ENCODE data around the gene MSI2.

Gene MSI2

GRCh38 chr17:57713140-57713539 lies 456.8 kb downstream of the MSI2 start:
- no peak for DNase-seq

DNA sequence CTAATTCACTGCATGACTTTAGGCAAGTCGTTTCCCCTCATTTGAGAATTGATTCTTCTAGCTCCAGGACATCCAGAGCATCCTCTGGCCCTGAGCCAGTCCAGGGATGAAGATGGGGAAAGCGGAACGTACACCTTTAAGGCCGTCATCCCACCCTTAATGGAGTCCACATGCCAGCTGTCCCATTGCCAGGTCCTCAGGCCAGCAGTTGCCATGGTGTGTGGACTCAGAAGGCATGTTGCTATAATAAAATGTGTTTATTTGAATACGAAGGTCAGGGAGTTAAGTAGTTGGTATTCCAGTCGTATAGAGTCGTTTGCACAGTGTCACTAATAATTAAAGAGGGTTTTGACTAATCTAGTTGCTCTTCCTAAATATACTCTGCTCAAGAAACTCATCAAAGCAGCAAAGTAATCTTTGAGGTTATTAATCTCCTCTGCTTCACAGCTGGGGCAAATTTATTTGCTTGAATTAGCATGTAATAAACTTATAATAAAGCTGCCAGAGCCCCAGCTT lies 458.4 kb downstream of the MSI2 start:
- DNase-seq, result no peak

GRCh38 chr17:57715981-57716380 lies 459.7 kb downstream of the MSI2 start:
- no peak for DNase-seq

DNA sequence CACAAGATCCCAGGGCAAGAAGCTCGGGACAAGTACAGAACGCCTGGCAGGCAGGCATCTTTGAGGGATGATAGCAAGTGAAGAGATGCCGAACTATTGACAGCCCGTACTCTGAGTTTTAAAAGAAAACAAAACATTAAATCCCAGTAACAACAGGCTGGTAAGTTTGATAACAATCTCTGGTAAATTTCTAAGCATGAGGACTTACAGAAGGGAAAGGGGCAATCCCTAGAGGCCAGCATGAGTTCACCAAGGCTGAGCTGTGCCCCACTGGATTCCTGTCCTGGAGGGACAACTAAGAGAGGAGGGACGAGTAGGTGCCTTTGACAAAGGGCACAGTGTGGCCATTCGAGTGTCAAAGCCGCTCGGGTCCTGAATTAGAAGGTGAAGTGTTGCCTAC lies 462.6 kb downstream of the MSI2 start:
- no peak for DNase-seq

- no peak for DNase-seq
These were observed 464.2 kb downstream of the MSI2 start for GRCh38 chr17:57720386-57721035.

DNA sequence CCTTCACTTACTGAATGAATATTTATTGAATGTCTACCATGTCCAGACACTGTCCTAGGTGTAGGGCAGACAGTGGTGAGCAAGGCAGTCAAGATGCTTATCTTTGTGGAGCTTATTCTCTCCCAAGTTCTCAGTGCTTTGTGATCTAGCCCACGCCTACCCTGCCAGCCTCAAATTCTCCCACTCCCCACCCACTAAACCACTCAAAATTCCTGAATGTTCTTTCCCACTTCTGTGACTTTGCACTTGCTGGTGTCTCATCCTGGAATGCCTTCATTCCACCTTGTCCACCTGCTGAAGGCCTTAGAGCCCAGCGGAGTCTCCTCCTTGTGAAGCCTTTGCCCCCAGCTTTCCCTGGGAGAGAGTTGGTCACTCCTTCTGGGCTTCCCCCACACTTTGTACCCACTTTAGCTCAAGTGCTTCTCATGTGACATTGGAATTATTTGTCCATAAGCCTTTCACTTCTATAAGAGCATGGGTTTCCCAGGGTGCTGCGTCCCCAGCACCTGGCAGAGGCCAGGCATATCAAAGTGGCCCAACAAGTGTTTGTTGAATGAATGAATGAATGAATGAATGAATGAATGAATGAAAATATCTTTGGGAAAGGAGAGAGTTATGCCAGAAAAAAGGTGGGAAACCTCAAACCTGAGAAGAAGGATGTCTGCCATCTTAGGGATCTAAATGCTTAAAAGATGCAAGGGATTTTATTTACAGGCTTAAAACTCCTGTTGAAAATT lies 465.8 kb downstream of the MSI2 start:
- no peak for DNase-seq

DNA sequence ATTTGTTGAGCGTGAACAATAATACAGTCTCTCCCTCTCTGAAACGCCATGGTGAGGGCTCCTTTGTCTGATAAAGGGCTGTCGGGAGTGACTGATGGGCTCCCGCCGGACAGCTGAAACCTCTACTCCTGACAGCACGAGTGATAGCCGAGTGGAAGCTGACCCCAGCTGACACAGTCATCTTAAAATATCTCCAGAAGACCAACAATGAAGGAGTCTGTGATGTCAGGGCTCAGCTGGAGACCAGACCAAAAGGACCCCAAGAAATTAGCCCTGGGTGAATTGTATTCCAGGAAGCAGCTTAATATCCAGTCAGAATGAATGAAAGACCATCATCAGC lies 466.4 kb downstream of the MSI2 start:
- DNase-seq, result no peak

- DNase-seq, result no peak
These were observed 467.2 kb downstream of the MSI2 start for GRCh38 chr17:57723427-57724025.

- no peak for DNase-seq
These were observed 467.9 kb downstream of the MSI2 start for GRCh38 chr17:57724026-57724728.

GRCh38 chr17:57724729-57725125 lies 468.4 kb downstream of the MSI2 start:
- DNase-seq, result no peak

DNA sequence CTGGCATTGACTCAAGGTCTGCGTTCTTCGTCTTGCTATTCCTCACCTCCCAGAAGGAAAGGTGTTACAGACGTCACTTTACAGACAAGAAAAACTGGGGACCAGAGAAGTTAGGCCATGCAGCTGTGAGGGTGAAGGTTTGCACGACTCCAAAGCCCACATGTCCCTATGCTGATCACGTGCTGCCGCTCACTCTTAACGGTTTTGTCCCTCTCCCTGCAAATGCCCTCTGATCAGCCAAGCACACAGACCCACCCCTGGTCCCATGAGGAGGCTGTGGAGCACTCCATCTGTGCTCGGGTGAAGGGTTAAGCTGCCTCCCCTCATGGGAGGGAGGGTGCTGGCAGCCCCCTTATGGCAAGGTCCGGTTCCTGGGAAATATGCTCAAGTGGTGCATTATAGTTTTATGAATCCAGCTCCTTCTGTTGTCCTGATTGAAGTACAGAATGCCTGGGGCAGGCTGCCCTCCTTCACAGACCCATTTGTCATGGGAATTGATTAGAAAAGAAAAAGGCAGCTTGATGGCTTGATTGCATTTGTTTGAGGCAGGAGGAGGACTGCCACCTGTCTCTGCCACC lies 470.0 kb downstream of the MSI2 start:
- DNase-seq, result no peak

GRCh38 chr17:57726838-57727237 lies 470.5 kb downstream of the MSI2 start:
- no peak for DNase-seq

- no peak for DNase-seq
These were observed 471.4 kb downstream of the MSI2 start for GRCh38 chr17:57727630-57728175.

DNA sequence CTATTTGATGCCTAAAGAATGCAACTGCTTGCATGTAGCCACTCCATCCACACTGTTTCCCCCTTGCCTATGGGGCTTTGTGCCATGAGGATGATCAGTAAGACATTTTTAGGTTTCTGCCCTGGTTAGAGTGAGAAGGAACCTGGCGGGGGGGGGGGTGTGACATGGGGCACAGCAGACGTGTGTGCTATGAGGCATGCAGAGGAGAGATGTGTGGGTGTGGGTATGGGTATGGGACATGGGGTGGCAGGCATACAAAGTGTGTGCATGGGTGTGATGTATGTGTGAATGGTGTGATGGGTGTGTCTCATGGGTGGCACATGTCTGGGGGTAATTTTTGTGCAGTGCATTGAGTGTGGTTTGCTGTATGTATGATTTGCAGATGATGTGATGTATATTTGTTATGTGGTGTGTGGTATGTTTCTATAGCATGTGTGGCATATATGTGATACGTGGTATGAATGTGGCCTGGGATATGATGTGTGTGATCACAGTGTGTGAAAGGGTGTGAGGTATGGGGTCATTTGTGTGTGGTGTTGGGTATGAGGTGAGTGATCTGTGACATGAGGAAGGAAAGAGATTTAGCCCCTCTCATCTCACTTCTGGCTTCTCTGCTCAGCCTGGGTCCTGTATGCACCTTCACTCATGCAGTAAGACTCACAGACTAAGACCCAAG lies 473.8 kb downstream of the MSI2 start:
- DNase-seq, result no peak

DNA sequence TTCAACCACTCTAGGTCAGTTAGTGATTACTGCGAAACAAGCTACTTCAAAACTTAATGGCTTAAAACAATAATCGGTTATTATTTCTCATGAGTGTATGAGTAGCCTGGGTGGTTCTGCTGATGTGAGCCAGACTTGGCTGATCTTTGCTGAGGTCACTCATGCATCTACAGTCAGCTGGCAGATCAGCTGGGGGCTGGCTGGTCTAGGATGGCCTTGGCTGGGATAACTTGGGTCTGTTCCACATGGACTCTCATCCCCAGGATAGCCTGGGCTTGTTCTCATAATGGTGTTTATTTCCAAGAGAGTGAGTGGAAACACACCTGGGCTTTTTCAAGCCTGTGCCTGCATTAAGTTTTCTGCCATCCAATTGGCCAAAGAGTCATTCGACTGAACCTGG lies 475.7 kb downstream of the MSI2 start:
- DNase-seq, result no peak

DNA sequence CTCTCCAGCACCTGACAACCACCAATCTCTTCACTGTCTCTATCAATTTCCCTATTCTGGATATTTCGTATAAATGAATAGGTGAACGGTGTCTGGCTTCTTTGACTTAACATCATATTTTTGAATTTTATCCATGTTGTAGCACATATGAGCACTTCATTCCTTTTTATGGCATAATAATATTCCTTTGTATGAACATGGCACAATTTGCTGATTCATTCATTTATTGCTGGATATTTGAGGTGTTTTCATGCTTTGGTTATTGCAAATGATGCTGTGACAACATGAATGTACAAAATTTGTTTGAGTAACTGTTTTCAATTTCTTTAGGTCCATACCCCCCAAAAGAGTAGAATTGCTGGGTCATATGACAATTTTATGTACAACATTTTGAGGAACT lies 476.8 kb downstream of the MSI2 start:
- DNase-seq, result no peak

All from activated gamma-delta T cell treated with Interleukin-2 at 50 U/mL for 16 hours (primary cell).